GM23248 (cell line): Measurements from ENCODE around the gene GGTA1. TPM values are rescaled to one million over a fixed set of nuclear protein-coding genes. Genes with fewer than 3 reads are reported as not detected.

Source experiments
- DNase-seq: peaks from one replicate; pipeline ENCODE4 v3.0.0-alpha.2; 2015
- H2AFZ ChIP-seq: fragments of 200-600 bp; sonication (generic); 2 replicates; pipeline ENCODE4 v1.6.1; 2016; ENCODE audit warnings: antibody characterized with exemption
- H3F3A ChIP-seq: fragments of 200-600 bp; sonication (generic); 2 replicates; pipeline ENCODE4 v1.6.1; 2016; ENCODE audit warnings: mild to moderate bottlenecking, antibody characterized with exemption, mixed run types; ENCODE audit not compliant: insufficient read depth
- H3K27ac ChIP-seq: fragments of 200-600 bp; sonication (generic); 2 replicates; pipeline ENCODE4 v1.5.1; 2016; ENCODE audit warnings: mild to moderate bottlenecking
- H3K27me3 ChIP-seq: fragments of 200-600 bp; sonication (generic); replicated peaks from 2 replicates; pipeline ENCODE4 v1.6.1; 2016; ENCODE audit warnings: mild to moderate bottlenecking; ENCODE audit not compliant: insufficient read depth
- H3K36me3 ChIP-seq: fragments of 200-600 bp; sonication (generic); 2 replicates; pipeline ENCODE4 v1.6.1; 2016; ENCODE audit warnings: low read depth, mild to moderate bottlenecking
- H3K4me1 ChIP-seq: fragments of 200-600 bp; sonication (generic); 2 replicates; pipeline ENCODE4 v1.6.1; 2016; ENCODE audit warnings: mild to moderate bottlenecking; ENCODE audit not compliant: insufficient read depth
- H3K4me2 ChIP-seq: fragments of 200-600 bp; sonication (generic); one replicate; pipeline ENCODE4 v1.6.1; 2016; ENCODE audit warnings: mild to moderate bottlenecking; ENCODE audit not compliant: unreplicated experiment
- H3K4me3 ChIP-seq: fragments of 200-600 bp; sonication (generic); 2 replicates; pipeline ENCODE4 v1.5.1; 2016; ENCODE audit warnings: mild to moderate bottlenecking
- H3K79me2 ChIP-seq: fragments of 200-600 bp; sonication (generic); 2 replicates; pipeline ENCODE4 v1.6.1; 2016; ENCODE audit warnings: mild to moderate bottlenecking; ENCODE audit not compliant: insufficient read depth
- H3K9ac ChIP-seq: fragments of 200-600 bp; sonication (generic); 2 replicates; pipeline ENCODE4 v1.6.1; 2016; ENCODE audit warnings: mild to moderate bottlenecking
- H3K9me2 ChIP-seq: fragments of 200-600 bp; sonication (generic); 2 replicates; pipeline ENCODE4 v1.6.1; 2016; ENCODE audit warnings: mixed run types, mild to moderate bottlenecking, moderate library complexity; ENCODE audit not compliant: insufficient read depth
- H3K9me3 ChIP-seq: fragments of 200-600 bp; sonication (generic); one replicate; pipeline ENCODE4 v1.6.1; 2017; ENCODE audit warnings: low read depth
- H4K20me1 ChIP-seq: fragments of 200-600 bp; sonication (generic); 2 replicates; pipeline ENCODE4 v1.6.0; 2016; ENCODE audit not compliant: insufficient read depth
- EZH2 ChIP-seq: fragments of 200-600 bp; sonication (generic); IDR thresholded peaks from 2 replicates; pipeline ENCODE4 v1.6.1; 2018; ENCODE audit warnings: antibody characterized with exemption, mild to moderate bottlenecking; ENCODE audit not compliant: insufficient read depth, poor library complexity, severe bottlenecking
- EZH2phosphoT487 ChIP-seq: fragments of 200-600 bp; sonication (generic); IDR thresholded peaks from 2 replicates; pipeline ENCODE4 v1.6.1; 2018; ENCODE audit warnings: antibody characterized with exemption, moderate library complexity, mild to moderate bottlenecking, low read depth; ENCODE audit not compliant: insufficient read depth
- WGBS, 2 experiments: methylation state at CpG; one replicate each; pipeline ENCODE4 v1.1.6; 2015 to 2017; ENCODE audit warnings: low lambda C conversion rate in 2 of 2, low coverage in 1 of 2; ENCODE audit errors: missing lambda C conversion rate in 2 of 2; 5-methylcytosine and 5-hydroxymethylcytosine counted together
- in situ Hi-C: fragments of 300-500 bp; cut with MboI; formaldehyde crosslinking; loops from 2 replicates; pipeline ENCODE4 v1.15.0; 2020
- polyA plus RNA-seq: library from polyadenylated mRNA; unstranded; fragments of >200 nt; fragmentation: Nextera tagmentation; extraction: Ambion mirVana; gene quantifications from 2 replicates; pipeline ENCODE4 v1.2.1, GENCODE V29; 2016
- total RNA-seq: library from RNA; depleted of rRNA; stranded (reverse); fragments of >200 nt; shearing (Covaris generic); gene quantifications from 2 replicates; pipeline ENCODE4 v1.2.3, GENCODE V29; 2014

GGTA1 gene
- total and polyA plus RNA-seq, 2 experiments from 2014 or later = not detected

DNA sequence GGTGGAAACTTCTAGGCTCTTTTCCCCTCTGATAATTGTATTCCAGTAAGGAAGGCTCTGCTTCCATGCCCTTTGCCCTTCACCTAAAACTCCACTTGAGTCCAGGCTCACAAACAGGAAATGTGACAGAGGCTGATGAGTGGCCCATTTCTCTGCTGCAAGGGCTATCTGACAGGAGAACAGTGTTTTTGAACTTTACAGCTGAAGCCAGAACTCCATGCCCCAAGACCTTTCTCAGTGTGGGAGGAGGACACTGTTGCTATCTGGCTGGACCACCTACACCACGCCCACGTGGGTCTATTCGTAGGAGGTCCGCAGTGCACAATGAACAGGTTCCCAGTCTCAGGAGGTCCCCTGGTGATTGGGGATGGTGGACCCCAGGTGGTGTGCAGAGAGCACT is 13.6 kb downstream of the GGTA1 start:
- no peaks in the 10 kb centered on the region for H3K9me3 ChIP-seq
- TF ChIP-seq EZH2 (no peak), EZH2phosphoT487 (no peak)
- no peaks in the 10 kb centered on the region for H3K4me1 ChIP-seq
- H3K79me2 ChIP-seq = no peaks in the 10 kb centered on the region
- no peak overlapping the region for H3K27ac ChIP-seq
- no peak overlapping the region for H2AFZ ChIP-seq
- H3K4me2 ChIP-seq = no peak overlapping the region
- no peak for DNase-seq
- no peak overlapping the region for H3K9ac ChIP-seq
- no peaks in the 10 kb centered on the region for H3K9me2 ChIP-seq
- in situ Hi-C loops = no loop called here
- no peaks in the 10 kb centered on the region for H3F3A ChIP-seq
- peaks cover 4% of the 10 kb centered on the region for H3K27me3 ChIP-seq
- no peak overlapping the region for H3K4me3 ChIP-seq
- WGBS, 2 experiments = 72 to 75% methylated on average over 4 of the region's 4 CpGs
- no peaks in the 10 kb centered on the region for H3K36me3 ChIP-seq
- no peaks in the 10 kb centered on the region for H4K20me1 ChIP-seq

DNA sequence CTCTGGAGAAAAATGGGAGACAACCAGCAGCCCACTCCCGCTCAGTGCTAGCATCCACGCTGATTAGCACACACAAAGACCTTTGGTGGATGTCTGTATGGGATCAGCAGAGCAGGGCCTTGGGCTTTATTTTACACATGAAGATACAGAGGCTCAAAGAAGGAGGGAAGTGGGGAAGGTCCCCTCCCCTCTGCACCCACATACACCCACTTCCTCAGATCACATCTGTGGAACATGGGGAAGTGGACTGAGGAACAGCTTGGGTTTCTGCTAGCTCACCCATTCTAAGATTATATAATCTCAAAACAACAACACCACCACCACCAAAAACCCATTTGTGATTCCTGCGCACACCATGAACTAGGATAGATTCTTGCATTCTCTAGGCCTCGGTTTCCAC is 14.0 kb downstream of the GGTA1 start:
- in situ Hi-C loops = no loop called here
- H3K27ac ChIP-seq = no peak overlapping the region
- H3K27me3 ChIP-seq = peaks cover 4% of the 10 kb centered on the region
- no peaks in the 10 kb centered on the region for H3K9me3 ChIP-seq
- H3K9me2 ChIP-seq = no peaks in the 10 kb centered on the region
- no peak overlapping the region for H3K9ac ChIP-seq
- no peaks in the 10 kb centered on the region for H3K4me1 ChIP-seq
- no peaks in the 10 kb centered on the region for H4K20me1 ChIP-seq
- H2AFZ ChIP-seq = no peak overlapping the region
- no peak for DNase-seq
- no peaks in the 10 kb centered on the region for H3K79me2 ChIP-seq
- H3K4me3 ChIP-seq = no peak overlapping the region
- no peaks in the 10 kb centered on the region for H3K36me3 ChIP-seq
- H3K4me2 ChIP-seq = no peak overlapping the region
- no peak for TF ChIP-seq EZH2phosphoT487
- TF ChIP-seq EZH2 = no peak
- 84 to 85% methylated on average over 4 of the region's 4 CpGs for WGBS, 2 experiments
- no peaks in the 10 kb centered on the region for H3F3A ChIP-seq

DNA sequence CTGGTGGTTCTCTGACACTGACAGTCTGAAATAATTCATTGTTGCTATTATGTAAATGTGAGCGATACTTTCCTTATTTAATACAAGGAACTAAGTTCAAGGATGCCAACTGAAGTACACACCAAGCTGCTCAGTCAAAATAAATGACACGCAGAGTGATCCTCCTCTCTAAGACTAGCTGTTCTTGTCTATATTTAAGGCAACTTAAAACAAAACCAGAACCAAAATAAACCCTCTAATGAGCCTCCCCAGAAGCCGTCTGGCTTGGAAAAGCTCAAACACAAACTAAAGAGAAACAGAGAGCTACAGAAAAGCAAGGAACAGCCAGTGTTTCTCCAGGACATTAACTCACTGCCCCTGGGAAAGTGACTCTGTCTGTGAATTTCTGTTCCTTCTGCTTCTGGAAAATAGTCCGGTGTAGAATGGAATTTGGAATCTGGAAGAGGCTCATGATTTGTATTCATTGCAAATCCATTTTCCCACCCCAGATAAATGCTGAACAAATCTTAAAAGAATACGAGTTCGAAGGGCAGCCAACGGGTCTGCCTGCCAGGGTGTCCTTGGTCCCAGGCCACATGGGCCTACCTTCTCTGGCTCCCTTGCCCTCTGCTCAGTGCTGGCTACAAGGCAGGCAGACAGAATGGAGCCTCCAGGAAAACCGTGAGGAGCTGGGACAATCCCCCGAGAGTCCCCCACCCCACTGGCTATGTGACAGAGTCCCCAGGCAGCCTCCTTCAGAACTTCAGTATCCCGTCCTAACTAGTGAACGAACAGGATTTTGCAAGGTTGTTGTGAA is 14.8 kb downstream of the GGTA1 start:
- 37 to 41% methylated on average over 11 of the region's 11 CpGs for WGBS, 2 experiments
- TF ChIP-seq EZH2 (no peak), EZH2phosphoT487 (no peak)
- H3K27ac ChIP-seq = no peak overlapping the region
- H3F3A ChIP-seq = no peaks in the 10 kb centered on the region
- peaks cover 4% of the 10 kb centered on the region for H3K27me3 ChIP-seq
- H2AFZ ChIP-seq = no peak overlapping the region
- in situ Hi-C loops = no loop called here
- DNase-seq = no peak
- H3K79me2 ChIP-seq = no peaks in the 10 kb centered on the region
- H3K9me2 ChIP-seq = no peaks in the 10 kb centered on the region
- H3K9ac ChIP-seq = no peak overlapping the region
- H4K20me1 ChIP-seq = no peaks in the 10 kb centered on the region
- H3K36me3 ChIP-seq = no peaks in the 10 kb centered on the region
- no peak overlapping the region for H3K4me2 ChIP-seq
- no peaks in the 10 kb centered on the region for H3K4me1 ChIP-seq
- no peaks in the 10 kb centered on the region for H3K9me3 ChIP-seq
- H3K4me3 ChIP-seq = no peak overlapping the region

DNA sequence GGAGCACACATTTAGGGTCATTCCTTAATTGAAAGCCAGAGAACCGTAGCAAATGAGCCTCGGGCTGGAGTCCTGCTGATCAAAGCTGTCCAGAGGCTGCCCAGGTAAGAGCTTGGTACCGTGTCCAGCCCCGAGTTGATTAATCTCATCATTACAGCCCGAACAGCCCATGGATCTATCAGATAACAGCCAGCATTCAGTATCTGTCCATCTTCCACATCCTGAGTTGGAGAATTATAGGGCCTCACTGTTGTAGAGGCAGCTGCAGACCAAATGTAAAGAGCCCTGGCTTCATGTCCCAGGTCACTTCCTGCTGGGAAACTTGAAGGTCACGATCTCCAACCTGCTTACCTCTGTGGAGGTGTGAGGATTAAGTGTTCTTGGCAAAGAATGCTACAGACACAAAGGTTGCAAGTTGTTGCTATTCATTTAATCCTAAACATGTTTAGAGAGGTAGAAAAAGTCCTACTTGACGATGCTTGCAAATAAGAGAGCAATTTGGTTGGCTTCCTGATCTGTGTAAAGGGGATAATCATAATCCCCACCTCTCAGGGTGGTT is 16.1 kb downstream of the GGTA1 start:
- no peaks in the 10 kb centered on the region for H3K36me3 ChIP-seq
- no peak for TF ChIP-seq EZH2
- no peak for TF ChIP-seq EZH2phosphoT487
- H3K4me3 ChIP-seq = no peak overlapping the region
- WGBS, 2 experiments = 84 to 90% methylated on average over 7 of the region's 7 CpGs
- H3K4me1 ChIP-seq = no peaks in the 10 kb centered on the region
- no peaks in the 10 kb centered on the region for H4K20me1 ChIP-seq
- H2AFZ ChIP-seq = no peak overlapping the region
- H3K27me3 ChIP-seq = peaks cover 4% of the 10 kb centered on the region
- H3F3A ChIP-seq = no peaks in the 10 kb centered on the region
- DNase-seq = no peak
- no peak overlapping the region for H3K27ac ChIP-seq
- H3K79me2 ChIP-seq = no peaks in the 10 kb centered on the region
- H3K4me2 ChIP-seq = no peak overlapping the region
- H3K9me3 ChIP-seq = no peaks in the 10 kb centered on the region
- H3K9ac ChIP-seq = no peak overlapping the region
- in situ Hi-C loops = no loop called here
- no peaks in the 10 kb centered on the region for H3K9me2 ChIP-seq
